NCI-H446 treated with DMSO at 0.1 percent for 48 hours (cell line): ENCODE measurements around the gene ERVV-1.
"Not testable (repeated sequence)": the region's sequence is repeated elsewhere in the genome, so short reads cannot be mapped to it uniquely, and the experiment has no call there.

Experiments
- DNase-seq: peaks from one replicate; lab custom pipeline; 2025; lab: John Stamatoyannopoulos, UW

Gene ERVV-1

DNA sequence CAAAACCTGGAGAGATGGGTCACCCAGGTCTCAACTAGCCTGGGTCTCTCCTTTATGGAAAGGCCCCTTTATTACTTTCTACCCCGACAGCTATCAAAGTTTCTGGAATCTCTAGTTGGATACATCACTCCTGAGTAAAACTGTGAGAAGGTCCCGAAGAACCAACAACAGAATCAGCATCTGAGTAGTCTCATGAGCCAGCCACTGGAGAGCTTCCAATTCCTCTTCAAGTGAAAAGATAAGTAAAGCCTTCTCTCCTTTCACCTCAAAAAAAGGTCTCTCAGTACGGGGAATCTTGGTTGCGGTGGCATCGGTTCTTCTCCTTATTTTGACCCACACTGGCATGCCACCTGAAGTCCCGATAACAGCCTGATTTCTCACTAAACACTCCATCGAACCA is at the start of gene ERVV-1:
Gene ERVV-1 (plus strand): TSS at position 301 of the 400 bp plus-strand sequence. CDS start 170 bp downstream, outside the sequence.
- no peak for DNase-seq

DNA sequence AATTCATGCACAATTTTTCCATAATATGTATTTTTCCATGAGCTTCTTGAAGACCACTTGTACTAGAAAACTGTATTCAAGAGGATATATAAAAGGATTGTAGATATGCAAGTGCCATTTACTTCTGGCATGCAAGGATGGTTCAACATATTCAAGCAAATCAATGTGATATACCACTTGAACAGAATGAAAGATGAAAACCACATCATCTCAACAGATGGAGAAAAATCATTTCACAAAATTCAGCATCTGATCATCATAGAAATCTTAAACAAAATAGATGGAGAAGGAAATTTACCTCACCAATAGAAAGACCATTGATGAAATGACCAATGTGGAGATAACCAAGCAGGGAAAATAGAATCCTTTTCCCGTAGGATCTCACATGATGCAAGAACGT is 45.9 kb upstream of the ERVV-1 start:
- DNase-seq, result no peak

GRCh38 chr19:52981329-52981728 is 32.4 kb upstream of the ERVV-1 start:
- DNase-seq, result no peak

GRCh38 chr19:52983167-52983566 is 30.6 kb upstream of the ERVV-1 start:
- DNase-seq, result not testable (repeated sequence)

DNA sequence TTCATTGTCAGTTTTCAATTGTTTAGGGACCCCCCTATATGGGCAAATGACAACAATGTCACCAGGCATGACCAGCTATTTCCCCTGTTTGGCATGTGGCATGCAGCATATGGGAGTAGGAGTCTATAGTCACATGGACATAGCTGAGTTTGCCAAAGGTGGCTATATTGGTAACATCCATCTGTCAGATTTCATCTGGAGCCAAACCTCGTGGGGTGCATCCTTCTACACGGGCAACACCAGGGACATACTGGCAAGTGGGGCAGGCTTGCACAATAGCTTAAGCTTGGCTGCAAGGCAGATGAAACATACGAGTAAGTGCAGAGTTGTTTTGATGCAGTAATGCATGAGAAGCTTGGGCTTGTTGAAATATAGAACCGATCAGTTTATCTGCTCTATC is 26.5 kb upstream of the ERVV-1 start:
- DNase-seq, result no peak

- no peak for DNase-seq
Measured at GRCh38 chr19:52988506-52988905, 25.2 kb upstream of the ERVV-1 start.

DNA sequence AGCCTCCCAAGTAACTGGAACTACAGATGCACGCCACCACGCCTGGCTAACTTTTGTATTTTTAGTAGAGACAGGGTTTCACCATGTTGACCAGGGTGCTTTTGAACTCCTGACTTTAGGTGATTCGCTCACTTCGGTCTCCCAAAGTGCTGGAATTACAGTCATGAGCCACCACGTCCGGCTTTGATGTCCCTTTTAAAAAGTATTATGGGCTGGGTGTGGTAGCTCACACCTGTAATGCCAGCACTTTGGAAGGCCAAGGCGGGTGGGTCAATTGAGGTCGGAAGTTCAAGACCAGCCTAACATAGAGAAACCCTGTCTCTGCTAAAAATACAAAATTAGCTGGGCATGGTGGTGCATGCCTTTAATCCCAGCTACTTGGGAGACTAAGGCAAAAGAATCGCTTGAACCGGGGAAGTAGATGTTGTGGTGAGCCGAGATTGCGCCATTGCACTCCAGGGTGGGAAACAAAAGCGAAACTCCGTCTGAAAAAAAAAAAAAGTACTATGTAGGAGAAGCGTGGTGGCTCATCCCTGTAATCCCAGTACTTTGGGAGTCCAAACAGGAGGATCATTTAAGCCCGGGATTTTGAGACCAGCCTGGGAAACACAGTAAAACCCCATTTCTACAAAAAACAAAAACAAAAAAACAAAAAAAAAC is 22.8 kb upstream of the ERVV-1 start:
- no peak for DNase-seq

DNA sequence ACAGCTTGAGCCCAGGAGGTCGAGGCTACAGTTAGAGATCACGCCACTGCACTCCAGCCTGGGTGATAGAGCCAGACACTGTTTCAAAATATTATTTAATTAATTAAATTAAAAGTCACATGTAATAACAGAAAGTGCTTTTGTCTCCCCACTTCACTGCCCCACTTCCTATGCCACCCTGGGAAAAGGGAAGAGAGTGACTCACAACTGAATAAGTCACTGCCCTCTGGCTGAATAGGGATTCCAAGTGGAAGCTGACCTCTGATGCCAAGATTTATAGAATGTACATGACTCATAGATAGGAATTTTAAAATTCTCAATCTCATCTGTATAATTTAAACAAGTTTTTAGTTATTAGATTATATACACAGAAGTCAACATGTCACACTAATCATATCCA is 22.2 kb upstream of the ERVV-1 start:
- DNase-seq, result no peak

DNA sequence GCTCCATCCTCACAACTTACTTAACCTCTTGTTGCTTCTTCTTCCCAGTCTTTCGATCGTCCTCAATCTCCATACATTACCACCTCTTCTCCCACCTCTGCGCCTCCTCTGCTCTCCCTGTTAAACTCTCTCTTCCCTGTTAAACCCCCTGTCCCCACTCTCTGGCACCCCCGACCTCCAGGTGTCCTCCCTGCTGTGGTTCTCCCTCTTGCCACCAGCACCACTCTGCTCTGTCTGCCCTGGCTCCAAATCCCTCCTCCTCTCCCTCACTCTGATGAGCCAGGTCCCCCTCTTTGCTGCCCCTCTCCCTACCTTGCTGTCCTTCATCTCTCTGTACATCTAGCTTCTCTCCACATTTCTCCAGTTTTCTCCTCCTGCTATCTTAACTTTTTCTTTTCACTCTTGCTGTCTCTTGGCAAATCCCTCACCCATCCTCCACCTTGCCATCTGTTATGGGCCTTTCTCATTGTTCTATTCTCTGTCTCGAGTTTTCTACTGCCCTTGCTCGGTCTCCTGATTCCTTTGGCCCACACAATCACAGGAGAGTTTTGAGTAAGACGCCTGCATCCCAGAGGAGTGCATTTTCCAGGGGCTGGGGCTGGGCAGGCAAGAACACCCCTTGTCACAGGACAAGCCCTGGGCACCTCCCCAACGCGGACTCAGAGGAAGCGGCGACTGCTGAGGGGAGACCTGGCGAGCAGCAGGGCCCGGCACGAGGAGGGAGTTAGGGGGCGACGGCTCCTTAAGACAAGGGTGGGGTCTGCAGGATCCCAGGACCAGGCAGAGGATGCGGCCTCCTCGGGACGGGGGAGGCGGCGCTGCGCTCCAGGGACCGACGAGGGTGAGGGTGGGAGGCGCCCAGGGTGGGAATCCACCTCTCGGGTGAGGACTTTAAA is 21.4 kb upstream of the ERVV-1 start:
- no peak for DNase-seq

GRCh38 chr19:52993342-52994178 is 20.2 kb upstream of the ERVV-1 start:
- no peak for DNase-seq

- DNase-seq, result no peak
Measured at GRCh38 chr19:52995711-52996110, 18.0 kb upstream of the ERVV-1 start.

DNA sequence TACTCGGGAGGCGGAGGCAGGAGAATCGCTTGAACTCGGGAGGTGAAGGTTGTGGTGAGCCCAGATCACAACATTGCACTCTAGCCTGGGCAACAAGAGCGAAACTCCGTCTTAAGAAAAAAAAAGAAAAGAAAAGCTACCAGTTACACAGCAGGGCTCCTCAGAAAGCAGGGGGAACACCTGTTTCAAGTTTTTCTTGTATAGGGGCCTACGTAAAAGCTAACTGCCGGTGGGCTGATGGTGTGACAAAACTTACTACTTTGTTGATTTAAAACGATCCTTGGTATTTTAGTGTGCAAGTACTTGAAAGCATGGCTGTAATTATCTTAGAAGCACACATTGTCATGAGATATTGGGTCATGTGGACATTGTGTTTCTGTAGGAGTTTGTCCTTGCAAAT is 15.7 kb upstream of the ERVV-1 start:
- DNase-seq, result no peak

DNA sequence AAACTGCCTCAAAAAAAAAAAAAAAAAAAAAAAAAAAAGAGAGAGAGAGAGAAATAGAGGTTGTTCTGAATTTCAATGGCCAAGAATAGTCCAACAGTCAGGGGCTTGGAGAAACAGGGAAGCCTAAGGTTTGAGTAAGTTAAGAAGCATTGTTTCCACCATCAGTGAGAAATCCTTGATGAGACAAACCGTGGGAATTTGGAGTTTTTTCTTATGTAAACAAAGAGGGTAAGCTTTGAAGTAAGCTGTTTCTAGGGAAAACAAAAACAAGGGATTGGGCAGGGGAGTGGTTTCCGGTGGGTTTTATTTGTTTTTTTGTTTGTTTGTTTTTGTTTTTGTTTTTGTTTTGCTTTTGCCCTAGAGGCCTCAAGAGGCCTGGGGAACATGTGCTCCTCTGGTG is 11.2 kb upstream of the ERVV-1 start:
- no peak for DNase-seq

DNA sequence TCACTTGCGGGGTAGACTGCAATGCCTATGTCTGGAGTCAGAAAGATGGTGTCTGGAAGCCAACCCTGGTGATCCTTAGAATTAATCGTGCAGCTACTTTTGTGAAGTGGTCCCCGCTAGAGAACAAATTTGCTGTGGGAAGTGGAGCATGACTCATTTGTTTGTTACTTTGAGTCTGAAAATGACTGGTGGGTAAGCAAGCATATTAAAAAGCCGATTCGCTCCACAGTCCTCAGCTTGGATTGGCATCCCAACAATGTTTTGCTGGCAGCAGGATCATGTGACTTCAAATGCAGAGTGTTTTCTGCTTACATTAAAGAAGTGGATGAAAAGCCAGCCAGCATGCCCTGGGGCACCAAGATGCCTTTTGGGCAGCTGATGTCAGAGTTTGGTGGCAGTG is 9.5 kb upstream of the ERVV-1 start:
- no peak for DNase-seq

DNA sequence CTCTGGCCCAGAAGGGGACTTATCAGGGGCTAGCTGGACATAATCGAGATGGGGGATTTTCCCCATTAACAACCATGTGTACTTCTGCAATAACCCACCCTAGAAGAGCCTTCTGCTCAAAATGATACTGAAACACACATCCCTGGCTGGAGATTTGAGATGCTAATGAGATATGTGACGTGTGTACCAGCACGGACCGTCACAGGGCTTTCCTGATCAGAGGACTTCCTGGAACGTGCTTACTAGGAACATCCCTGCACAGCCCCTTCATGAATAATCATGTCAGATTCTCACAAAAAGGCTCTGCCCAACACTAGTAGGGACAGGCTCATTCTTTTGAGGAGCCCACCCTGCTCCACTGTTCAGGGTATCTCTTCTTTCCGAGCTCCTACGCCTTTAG is 6.5 kb upstream of the ERVV-1 start:
- DNase-seq, result no peak

DNA sequence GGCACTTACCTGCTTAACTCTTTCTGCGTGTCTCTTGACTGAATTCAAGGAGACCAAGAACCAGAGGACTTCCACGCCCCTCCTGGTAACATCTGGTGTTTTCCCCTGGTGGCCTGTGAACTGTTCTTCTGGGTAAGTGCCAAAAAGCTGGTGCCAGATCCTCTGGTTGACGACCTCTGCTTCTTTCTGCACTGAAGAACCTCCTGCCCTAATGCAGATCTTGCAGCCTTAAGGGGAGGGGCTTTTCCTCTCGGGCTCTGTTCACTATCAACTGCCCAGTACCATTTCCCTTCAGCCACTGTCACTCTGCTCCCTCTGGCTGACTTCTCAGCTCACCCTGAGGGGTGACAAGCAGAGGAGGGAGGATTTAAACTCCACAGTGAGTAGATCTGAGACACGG is 6.1 kb upstream of the ERVV-1 start:
- DNase-seq, result no peak

DNA sequence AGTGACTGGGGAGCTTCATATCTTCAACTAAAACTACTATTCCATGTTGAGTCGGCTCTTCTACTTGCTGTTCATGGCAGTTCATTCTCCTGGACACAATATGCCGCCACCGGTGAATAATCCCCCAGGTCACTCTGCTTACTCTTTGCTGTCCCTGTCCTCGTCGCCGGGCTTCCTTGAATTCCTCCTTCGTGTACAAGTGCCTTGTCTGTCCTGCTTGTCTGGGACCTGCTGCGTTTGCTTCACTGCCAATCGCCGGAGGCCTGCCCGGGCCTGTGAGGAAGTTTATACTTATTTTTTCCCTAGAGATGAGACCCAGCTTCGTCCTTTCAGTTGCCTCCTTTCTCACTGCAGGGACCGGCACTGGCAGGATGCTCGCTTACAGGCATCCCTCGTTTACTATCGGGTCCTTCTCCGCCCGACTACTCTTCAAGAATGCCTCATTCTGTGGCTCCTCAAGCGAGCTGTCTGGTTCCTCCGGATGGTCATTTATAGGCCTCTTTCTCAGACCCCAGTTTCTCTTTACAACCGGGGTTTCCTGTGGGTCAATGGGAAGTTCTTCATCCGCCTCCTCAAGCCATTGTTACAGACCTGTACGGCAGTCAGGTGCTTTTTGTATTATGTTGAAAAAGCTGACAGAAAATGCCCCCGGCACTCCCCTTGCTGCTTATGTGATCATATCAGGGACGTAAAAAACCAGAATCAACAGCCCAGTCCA is 5.5 kb upstream of the ERVV-1 start:
- DNase-seq, result no peak

DNA sequence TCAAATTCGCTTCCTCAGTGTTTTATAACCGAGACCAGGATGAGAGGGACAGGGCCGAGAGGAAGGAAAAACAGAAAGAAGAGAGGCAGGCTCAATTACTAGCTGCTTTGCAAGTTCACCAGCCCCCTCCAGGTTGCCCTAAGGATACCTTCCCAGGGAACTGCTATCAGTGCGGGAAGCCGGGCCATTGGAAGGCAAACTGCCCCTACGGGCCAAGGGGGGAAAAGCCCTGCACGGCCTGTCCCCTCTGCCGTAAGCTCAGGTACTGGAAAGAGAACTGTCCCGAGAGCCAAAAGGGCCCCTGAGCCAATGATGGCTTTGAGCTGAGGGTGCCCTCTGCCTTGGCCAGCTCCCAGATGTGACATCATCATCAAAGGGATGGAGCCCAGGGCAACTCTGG is 3.2 kb upstream of the ERVV-1 start:
- no peak for DNase-seq

DNA sequence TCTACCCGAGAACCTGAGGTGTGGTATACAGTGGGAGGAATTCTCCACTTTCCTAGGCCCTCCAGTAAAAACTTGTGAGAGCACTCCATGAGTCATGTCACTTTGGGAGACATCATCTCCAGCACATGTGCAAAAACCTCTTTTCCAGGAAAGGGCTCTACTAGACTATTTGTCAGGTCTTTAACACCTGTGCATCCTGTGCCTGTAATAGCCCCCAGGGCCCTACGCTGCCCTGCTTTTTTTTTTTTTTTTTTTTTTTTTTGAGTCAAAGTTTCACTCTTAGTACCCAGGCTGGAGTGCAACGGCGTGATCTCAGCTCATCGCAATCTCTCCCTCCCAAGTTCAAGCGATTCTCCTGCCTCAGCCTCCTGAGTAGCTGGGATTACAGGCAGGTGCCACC is 1.7 kb upstream of the ERVV-1 start:
- DNase-seq, result no peak

DNA sequence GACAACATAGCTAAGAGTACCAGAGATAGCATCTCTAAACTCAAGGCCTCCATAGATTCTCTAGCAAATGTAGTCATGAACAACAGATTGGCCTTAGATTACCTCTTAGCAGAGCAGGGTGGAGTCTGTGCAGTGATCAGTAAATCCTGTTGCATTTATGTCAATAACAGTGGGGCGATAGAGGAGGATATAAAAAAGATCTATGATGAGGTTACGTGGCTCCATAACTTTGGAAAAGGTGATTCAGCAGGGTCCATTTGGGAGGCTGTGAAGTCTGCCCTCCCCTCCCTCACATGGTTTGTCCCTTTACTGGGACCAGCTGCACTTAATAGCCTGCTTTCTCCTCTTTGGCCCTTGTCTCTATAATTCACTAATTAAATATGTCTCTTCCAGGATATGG is 1.4 kb downstream of the ERVV-1 start:
- no peak for DNase-seq

DNA sequence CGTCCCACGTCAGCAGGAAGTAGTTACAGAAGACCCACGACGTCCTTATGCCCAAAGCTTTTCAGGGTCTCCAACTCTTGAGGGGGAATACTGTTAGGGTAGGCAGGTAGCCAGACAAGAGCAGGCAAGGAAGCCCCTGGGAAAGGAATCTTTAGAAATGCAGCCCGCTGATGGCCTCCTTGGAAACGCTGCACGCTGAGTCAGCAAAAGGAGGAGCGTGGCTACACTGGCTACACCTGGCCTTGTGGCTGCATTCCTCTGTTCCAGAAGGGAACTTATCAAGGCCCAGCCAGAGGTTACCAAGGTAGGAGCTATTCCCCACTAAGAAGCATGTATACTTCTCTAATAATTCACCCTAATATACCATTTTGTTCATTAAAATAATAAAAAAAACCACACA is 2.0 kb downstream of the ERVV-1 start:
- DNase-seq, result no peak

- no peak for DNase-seq
Measured at GRCh38 chr19:53019684-53020083, 6.0 kb downstream of the ERVV-1 start.
